Measurements from ENCODE around the gene PNISR. TPM values are rescaled to one million over a fixed set of nuclear protein-coding genes. Genes with fewer than 3 reads are reported as not detected.

PNISR gene
- total RNA-seq, 3 donors from 2014 or later = 77.4 to 121 (median 105) TPM

DNA sequence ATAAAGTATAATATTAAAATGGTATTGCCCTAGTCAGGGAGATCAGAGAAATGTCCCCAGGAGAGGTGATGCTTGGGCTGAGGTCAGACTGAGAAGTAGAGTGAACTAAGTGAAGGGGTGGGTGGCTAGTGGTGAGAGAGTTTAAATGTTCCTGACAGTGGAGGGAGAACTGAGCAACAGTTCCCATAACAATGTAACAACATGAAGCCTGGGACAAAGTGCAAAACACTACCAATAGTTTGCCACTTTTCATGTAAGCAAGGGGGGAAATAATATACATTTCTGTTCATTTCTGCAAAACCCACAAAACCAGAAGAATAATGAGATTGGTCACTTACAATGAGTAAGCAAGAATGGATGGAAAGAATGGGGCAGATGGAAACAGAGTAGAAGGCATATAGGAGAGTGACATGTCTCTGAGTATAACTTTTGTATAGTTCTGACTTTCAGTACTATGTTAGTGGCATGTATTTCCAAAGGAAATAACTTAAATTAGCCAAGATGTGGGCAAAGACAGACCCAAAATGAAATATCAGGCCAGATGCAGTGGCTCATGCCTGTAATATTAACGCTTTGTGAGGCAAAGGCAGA is 62.3 kb downstream of the PNISR start:
- H3K4me1 ChIP-seq (ENCODE audit: low read depth) = no peaks in the 10 kb centered on the region
- TF ChIP-seq, protein P1, sequence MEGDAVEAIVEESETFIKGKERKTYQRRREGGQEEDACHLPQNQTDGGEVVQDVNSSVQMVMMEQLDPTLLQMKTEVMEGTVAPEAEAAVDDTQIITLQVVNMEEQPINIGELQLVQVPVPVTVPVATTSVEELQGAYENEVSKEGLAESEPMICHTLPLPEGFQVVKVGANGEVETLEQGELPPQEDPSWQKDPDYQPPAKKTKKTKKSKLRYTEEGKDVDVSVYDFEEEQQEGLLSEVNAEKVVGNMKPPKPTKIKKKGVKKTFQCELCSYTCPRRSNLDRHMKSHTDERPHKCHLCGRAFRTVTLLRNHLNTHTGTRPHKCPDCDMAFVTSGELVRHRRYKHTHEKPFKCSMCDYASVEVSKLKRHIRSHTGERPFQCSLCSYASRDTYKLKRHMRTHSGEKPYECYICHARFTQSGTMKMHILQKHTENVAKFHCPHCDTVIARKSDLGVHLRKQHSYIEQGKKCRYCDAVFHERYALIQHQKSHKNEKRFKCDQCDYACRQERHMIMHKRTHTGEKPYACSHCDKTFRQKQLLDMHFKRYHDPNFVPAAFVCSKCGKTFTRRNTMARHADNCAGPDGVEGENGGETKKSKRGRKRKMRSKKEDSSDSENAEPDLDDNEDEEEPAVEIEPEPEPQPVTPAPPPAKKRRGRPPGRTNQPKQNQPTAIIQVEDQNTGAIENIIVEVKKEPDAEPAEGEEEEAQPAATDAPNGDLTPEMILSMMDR (IDR thresholded peaks at IDR 0.05) = no peak
- no peaks in the 10 kb centered on the region for H3K9me3 ChIP-seq
- no peaks in the 10 kb centered on the region for H3K36me3 ChIP-seq (ENCODE audit: low read depth)
- no peak for DNase-seq
- H3K4me3 ChIP-seq = no peak overlapping the region
- intact Hi-C loops (cut with DNase I, micrococcal nuclease) = no loop called here
- no peak for ATAC-seq

DNA sequence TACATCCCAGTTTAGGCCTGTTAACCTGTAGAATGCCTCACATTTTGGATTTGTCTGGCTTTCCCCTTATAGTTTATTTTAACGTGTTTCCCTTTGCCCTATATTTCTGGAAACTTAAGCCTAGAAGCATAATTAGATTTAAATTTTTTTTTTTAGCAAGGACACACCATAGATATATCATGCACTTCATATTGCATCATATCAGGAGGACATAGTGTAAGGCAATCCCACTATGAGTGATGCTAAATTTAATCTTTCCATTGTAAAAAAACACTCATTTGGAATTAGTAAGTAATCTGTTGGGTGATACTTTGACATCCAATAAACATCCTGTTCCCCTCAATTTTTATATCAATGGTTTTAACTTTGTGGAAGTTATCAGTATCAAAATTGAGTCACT is 65.3 kb downstream of the PNISR start:
- ATAC-seq (no peak), DNase-seq (no peak)
- Histone ChIP-seq H3K4me1 (ENCODE audit: low read depth) (no peaks in the 10 kb centered on the region), H3K9me3 (no peaks in the 10 kb centered on the region), H3K36me3 (ENCODE audit: low read depth) (no peaks in the 10 kb centered on the region), H3K4me3 (no peak overlapping the region)
- TF ChIP-seq, protein P1 (IDR thresholded peaks at IDR 0.05) = no peak
- intact Hi-C loops (cut with DNase I, micrococcal nuclease) = no loop called here

DNA sequence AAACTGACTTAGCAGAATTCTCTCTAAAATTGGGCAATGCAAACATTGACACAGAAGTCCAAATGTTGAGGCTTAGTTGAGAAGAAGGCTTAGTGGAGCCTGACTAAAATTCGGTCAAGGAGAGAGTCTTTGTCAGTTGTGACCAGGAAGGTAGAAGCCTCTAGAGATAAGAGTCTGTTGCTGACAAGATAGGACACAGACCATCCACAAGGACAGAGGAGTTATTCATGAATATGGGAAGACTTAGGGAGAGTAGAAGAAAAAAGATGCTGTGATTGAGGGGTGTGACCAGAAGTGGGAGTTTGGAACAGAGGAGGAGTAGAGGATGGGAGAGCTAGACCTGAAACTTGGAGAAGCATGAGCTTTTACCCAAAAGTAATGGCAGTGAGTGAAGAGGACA is 68.5 kb downstream of the PNISR start:
- H3K9me3 ChIP-seq = no peaks in the 10 kb centered on the region
- DNase-seq (no peak), ATAC-seq (no peak)
- H3K4me3 ChIP-seq = no peak overlapping the region
- H3K4me1 ChIP-seq (ENCODE audit: low read depth) = no peaks in the 10 kb centered on the region
- TF ChIP-seq, protein P1 (IDR thresholded peaks at IDR 0.05) = no peak
- no peaks in the 10 kb centered on the region for H3K36me3 ChIP-seq (ENCODE audit: low read depth)
- intact Hi-C loops (cut with DNase I, micrococcal nuclease) = no loop called here

DNA sequence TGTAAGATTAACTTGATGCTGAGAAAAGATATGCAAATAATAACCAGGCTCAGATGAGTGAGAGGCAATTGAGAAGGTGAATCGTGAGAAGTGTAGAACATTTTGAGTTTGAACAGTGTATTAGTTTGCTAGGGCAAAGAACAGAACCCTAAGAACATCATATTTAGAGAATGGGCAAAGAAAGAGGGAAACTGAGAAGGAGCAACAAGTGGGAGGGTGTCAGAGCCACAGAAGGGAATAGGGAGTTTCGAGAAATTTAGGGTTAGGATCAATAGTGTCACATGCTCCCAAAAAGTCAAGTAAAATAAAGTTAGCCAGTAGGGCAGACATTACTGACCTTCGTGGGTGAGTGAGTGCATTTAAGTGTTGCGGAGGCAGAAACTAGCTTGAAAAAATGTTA is 70.1 kb downstream of the PNISR start:
- TF ChIP-seq, protein P1 (IDR thresholded peaks at IDR 0.05) = no peak
- DNase-seq (no peak), ATAC-seq (no peak)
- Histone ChIP-seq H3K36me3 (ENCODE audit: low read depth) (no peaks in the 10 kb centered on the region), H3K9me3 (no peaks in the 10 kb centered on the region), H3K4me3 (no peak overlapping the region), H3K4me1 (ENCODE audit: low read depth) (no peaks in the 10 kb centered on the region)
- intact Hi-C loops (cut with DNase I, micrococcal nuclease) = no loop called here

DNA sequence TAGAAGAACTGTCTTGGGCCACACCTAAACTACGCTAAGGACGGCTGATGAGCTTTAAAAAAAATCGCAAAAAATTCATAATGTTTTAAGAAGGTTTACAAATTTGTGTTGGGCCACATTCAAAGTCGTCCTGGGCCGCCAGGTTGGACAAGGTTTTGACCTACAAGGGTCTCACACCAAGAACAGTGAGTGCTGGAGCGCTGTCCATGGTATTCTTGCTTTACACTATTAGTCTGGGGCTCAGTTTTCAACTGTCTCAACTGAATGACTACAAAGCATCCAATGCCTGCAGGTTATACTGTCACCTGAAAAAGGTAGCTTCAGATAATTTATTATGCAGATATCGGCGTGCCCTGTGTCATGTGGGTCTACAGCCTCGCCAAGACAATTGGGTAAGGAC is 72.0 kb downstream of the PNISR start:
- TF ChIP-seq, protein P1 (IDR thresholded peaks at IDR 0.05) = no peak
- no peaks in the 10 kb centered on the region for H3K9me3 ChIP-seq
- H3K36me3 ChIP-seq (ENCODE audit: low read depth) = no peaks in the 10 kb centered on the region
- no peaks in the 10 kb centered on the region for H3K4me1 ChIP-seq (ENCODE audit: low read depth)
- ATAC-seq = no peak
- no peak overlapping the region for H3K4me3 ChIP-seq
- intact Hi-C loops (cut with DNase I, micrococcal nuclease) = no loop called here
- DNase-seq = no peak

DNA sequence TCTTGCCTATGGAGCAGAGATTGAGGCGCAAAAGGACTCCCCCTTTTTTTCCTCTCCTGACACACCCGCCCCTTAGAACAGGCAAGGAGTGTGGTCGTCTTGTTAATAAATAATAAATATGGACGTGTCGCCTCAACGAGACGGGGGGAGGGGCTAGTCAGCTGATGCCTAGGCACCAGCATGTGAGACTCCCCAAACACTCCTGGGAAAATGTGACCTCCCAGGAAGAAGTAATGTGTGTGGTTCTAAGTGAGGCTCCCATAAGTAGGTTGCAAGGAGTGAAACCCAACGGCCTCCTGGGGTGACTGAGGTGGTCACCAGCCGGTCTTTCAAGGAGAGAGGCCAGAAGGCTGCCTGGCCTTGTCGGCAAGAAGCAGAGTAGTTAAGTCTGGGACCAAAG is 74.5 kb downstream of the PNISR start:
- Histone ChIP-seq H3K9me3 (no peaks in the 10 kb centered on the region), H3K4me3 (no peak overlapping the region), H3K4me1 (ENCODE audit: low read depth) (no peaks in the 10 kb centered on the region), H3K36me3 (ENCODE audit: low read depth) (no peaks in the 10 kb centered on the region)
- intact Hi-C loops (cut with DNase I, micrococcal nuclease) = no loop called here
- ATAC-seq (no peak), DNase-seq (no peak)
- TF ChIP-seq, protein P1 (IDR thresholded peaks at IDR 0.05) = no peak

Data from mucosa of descending colon (tissue), 3 donors.